ENCODE results near the gene MPPED1. TPM values are rescaled to one million over a fixed set of nuclear protein-coding genes. Genes with fewer than 3 reads are reported as not detected.

The MPPED1 gene
- total RNA-seq, 1 donor from 2014 or later: 0.37 TPM

DNA sequence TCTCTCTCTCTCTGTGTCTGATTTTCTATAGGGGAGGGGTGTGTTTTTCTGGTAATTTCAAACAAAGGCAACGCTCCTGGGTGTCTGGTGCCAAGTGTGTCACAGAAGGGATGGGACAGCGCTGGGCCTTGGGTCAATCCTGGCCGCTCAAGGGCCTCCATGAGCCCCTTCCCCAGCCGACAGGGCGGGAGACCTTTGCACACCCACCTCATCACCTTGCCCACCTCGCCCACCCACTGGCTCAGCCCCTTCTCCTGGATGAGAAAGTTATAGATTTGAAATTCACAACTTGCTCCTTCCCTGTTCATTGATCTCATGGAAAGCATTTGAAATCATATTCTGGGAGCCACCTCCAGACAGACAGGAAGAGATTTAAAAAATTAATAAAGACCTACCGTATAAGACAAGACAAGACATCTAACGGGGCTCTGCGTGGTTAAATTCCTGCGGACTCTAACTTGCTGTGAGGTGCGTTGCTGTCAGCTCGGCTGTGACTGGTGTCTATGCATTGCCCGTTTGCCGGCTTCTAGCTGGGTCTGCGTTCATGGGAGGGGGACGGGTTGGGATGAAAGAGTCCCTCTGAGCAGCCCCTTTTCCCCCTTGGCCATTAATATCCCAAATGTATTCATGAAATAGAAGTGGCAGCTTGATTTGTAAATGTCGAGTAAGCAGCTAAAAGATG lies 27.0 kb downstream of the MPPED1 start:
- Mint-ChIP-seq H3K27me3 (ENCODE audit: unreplicated experiment) (peaks cover 16% of the 10 kb centered on the region), H3K4me3 (ENCODE audit: unreplicated experiment) (no peak overlapping the region), H3K9me3 (ENCODE audit: unreplicated experiment) (peaks cover 11% of the 10 kb centered on the region), H3K4me1 (ENCODE audit: low read depth, unreplicated experiment) (no peaks in the 10 kb centered on the region), H3K27ac (ENCODE audit: unreplicated experiment) (no peak overlapping the region), H3K36me3 (ENCODE audit: unreplicated experiment) (no peaks in the 10 kb centered on the region)
- no peak for DNase-seq
- TF ChIP-seq, protein P1, sequence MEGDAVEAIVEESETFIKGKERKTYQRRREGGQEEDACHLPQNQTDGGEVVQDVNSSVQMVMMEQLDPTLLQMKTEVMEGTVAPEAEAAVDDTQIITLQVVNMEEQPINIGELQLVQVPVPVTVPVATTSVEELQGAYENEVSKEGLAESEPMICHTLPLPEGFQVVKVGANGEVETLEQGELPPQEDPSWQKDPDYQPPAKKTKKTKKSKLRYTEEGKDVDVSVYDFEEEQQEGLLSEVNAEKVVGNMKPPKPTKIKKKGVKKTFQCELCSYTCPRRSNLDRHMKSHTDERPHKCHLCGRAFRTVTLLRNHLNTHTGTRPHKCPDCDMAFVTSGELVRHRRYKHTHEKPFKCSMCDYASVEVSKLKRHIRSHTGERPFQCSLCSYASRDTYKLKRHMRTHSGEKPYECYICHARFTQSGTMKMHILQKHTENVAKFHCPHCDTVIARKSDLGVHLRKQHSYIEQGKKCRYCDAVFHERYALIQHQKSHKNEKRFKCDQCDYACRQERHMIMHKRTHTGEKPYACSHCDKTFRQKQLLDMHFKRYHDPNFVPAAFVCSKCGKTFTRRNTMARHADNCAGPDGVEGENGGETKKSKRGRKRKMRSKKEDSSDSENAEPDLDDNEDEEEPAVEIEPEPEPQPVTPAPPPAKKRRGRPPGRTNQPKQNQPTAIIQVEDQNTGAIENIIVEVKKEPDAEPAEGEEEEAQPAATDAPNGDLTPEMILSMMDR (IDR thresholded peaks at IDR 0.05; ENCODE audit: partially characterized antibody, unreplicated experiment): no peak

DNA sequence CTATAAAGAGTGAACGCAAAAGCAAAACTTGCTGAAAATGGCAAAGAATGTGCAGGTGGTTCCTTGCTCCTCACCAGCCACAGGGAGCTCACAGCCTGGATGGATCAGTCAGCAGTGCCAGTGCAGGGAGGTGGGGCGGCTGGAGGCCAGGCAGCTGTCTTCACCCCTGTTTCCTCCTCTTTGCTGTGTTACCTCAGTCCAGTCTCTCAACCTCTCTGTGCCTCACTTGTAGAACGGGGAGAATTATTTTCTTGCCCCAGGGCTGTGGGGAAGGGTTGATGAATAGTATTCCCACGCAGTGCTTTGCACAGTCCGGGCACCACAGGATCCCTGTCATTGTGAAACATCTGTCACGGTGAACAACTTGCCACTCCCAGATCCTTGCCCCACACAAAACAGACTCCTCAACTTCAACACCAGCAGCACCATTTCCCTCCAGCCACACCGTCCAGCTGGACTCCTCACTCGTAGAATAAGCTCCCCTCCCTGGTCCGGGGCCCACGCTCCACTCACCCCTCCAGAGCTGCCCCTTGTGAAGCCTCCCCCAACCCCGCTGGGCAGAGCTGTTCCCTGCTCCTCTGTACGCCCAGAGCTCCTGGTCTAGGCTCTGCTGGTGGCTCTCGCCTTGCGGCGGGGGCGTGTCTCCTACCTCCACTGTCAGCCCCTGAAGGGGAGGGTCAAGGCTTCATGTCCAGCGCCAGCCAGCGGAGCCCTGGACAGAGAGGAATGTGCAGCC lies 27.7 kb downstream of the MPPED1 start:
- Mint-ChIP-seq H3K4me1 (ENCODE audit: low read depth, unreplicated experiment) (no peaks in the 10 kb centered on the region), H3K4me3 (ENCODE audit: unreplicated experiment) (no peak overlapping the region), H3K36me3 (ENCODE audit: unreplicated experiment) (no peaks in the 10 kb centered on the region), H3K9me3 (ENCODE audit: unreplicated experiment) (peaks cover 9% of the 10 kb centered on the region), H3K27ac (ENCODE audit: unreplicated experiment) (no peak overlapping the region), H3K27me3 (ENCODE audit: unreplicated experiment) (peaks cover 16% of the 10 kb centered on the region)
- TF ChIP-seq, protein P1 (IDR thresholded peaks at IDR 0.05; ENCODE audit: partially characterized antibody, unreplicated experiment): no peak
- no peak for DNase-seq

DNA sequence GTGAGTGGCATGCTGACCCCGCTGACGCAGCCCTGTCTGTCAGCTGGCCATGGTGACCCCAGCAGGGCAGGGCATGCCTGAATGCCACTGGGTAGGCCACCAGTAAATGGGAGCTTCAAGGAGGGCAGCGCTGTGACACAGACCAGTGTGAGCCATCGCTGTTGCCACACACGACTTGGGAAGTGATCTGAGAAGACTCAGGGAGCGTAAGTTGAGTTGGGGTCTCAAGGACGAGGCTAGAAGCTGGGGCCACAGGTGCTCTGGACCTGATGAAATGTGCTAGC lies 28.2 kb downstream of the MPPED1 start:
- peaks cover 9% of the 10 kb centered on the region for H3K9me3 Mint-ChIP-seq (ENCODE audit: unreplicated experiment)
- peaks cover 16% of the 10 kb centered on the region for H3K27me3 Mint-ChIP-seq (ENCODE audit: unreplicated experiment)

DNA sequence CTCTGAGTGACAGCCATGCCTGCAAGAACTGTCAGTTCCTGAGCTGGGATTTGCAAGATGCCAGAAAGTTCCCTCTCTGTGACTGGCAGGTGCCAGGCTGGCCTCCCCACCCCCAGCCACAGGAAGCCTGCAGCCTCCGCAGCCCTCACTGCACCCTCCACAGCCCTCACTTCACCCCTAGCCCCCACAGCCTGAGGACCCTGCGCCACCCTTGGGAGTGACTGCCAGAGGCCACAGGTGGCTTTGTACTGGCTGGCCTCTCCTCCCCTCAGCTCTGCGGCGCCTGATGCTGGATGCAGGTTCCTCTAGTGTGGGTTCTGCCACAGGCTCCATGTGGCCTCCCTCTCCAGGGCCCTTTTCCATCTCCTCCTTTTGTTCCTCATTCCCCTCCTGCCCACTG lies 28.7 kb downstream of the MPPED1 start:
- no peak overlapping the region for H3K27ac Mint-ChIP-seq (ENCODE audit: unreplicated experiment)
- peaks cover 7% of the 10 kb centered on the region for H3K9me3 Mint-ChIP-seq (ENCODE audit: unreplicated experiment)
- no peak for DNase-seq
- H3K36me3 Mint-ChIP-seq (ENCODE audit: unreplicated experiment): no peaks in the 10 kb centered on the region
- peaks cover 16% of the 10 kb centered on the region for H3K27me3 Mint-ChIP-seq (ENCODE audit: unreplicated experiment)
- H3K4me1 Mint-ChIP-seq (ENCODE audit: low read depth, unreplicated experiment): no peaks in the 10 kb centered on the region
- no peak overlapping the region for H3K4me3 Mint-ChIP-seq (ENCODE audit: unreplicated experiment)
- TF ChIP-seq, protein P1 (IDR thresholded peaks at IDR 0.05; ENCODE audit: partially characterized antibody, unreplicated experiment): no peak

More for the DNA sequence above, 28.2 kb downstream of the MPPED1 start:
- no peak overlapping the region for H3K4me3 Mint-ChIP-seq (ENCODE audit: unreplicated experiment)
- TF ChIP-seq, protein P1 (IDR thresholded peaks at IDR 0.05; ENCODE audit: partially characterized antibody, unreplicated experiment): no peak
- no peak for DNase-seq
- no peaks in the 10 kb centered on the region for H3K36me3 Mint-ChIP-seq (ENCODE audit: unreplicated experiment)
- H3K4me1 Mint-ChIP-seq (ENCODE audit: low read depth, unreplicated experiment): no peaks in the 10 kb centered on the region
- no peak overlapping the region for H3K27ac Mint-ChIP-seq (ENCODE audit: unreplicated experiment)

DNA sequence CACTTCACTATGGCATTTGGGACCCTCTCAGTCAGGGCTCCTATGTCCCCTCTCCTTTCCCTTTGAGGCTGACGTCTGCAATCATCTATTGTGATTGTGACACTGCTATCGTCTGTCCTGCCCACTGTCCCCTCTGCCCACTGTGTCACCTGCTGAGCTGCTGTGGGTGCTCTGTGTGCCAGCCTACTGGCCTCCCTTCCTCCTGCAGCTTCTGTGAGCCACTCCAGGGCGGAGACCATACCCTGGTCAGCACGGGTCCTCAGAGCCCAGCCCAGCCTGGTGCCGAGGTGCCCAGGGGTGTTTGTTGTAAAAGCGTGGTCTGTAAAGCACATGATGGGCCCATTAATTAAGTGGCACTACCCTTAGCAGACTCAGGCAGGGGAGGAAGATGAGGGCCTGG lies 29.4 kb downstream of the MPPED1 start:
- no peak overlapping the region for H3K27ac Mint-ChIP-seq (ENCODE audit: unreplicated experiment)

More for the DNA sequence above, 29.4 kb downstream of the MPPED1 start:
- DNase-seq: no peak
- TF ChIP-seq, protein P1 (IDR thresholded peaks at IDR 0.05; ENCODE audit: partially characterized antibody, unreplicated experiment): no peak
- no peaks in the 10 kb centered on the region for H3K4me1 Mint-ChIP-seq (ENCODE audit: low read depth, unreplicated experiment)
- peaks cover 5% of the 10 kb centered on the region for H3K9me3 Mint-ChIP-seq (ENCODE audit: unreplicated experiment)
- H3K4me3 Mint-ChIP-seq (ENCODE audit: unreplicated experiment): no peak overlapping the region
- no peaks in the 10 kb centered on the region for H3K36me3 Mint-ChIP-seq (ENCODE audit: unreplicated experiment)
- H3K27me3 Mint-ChIP-seq (ENCODE audit: unreplicated experiment): peaks cover 16% of the 10 kb centered on the region
